K562 (cell line): ENCODE measurements around the gene BCAS3. TPM values are rescaled to one million over a fixed set of nuclear protein-coding genes. Genes with fewer than 3 reads are reported as not detected.

ENCODE experiments used
- ATAC-seq: fragments of 200-7000 bp; cut with Tn5 transposase; 3 replicates; pipeline ENCODE4 v1.9.1; 2020; ENCODE audit warnings: moderate library complexity
- BruUV-seq: library from RNA; stranded (reverse); fragments of 400-500 nt; replicated peaks from 2 replicates; lab custom pipeline; 2021; lab: Mats Ljungman, UMichigan
- CTCF ChIA-PET: fragments of 300-600 bp; formaldehyde crosslinking; extraction: SDS; loops from one replicate; lab custom pipeline; 2021; ENCODE audit warnings: low intra/inter-chr PET ratio; lab: Yijun Ruan, JAX
- POLR2A ChIA-PET: fragments of 300-600, 350-650 bp; sonication (Branson Sonifier 250); formaldehyde crosslinking; extraction: SDS; loops from one replicate; lab custom pipeline; 2021; ENCODE audit warnings: antibody characterized with exemption, inconsistent platforms; lab: Yijun Ruan, JAX
- DNase-seq, 4 experiments: peaks; one replicate each; pipeline versions ENCODE4 v3.0.0 to v3.0.0-alpha.2; 2011 to 2018; ENCODE audit warnings: low spot score in 3 of 4, mixed read lengths in 3 of 4; ENCODE audit errors: extremely low read depth in 1 of 4
- FAIRE-seq: peaks from 2 replicates; lab custom pipeline; 2011; peaks lifted over from hg19 to GRCh38; lab: Jason Lieb, UNC
- H2AFZ ChIP-seq: 2 replicates; pipeline ENCODE4 v1.6.0; 2011; ENCODE audit warnings: low read depth, low read length, control low read depth, inconsistent platforms
- H3K27ac ChIP-seq: fragments of 200-600 bp; 3 replicates; pipeline ENCODE4 v1.8.0; 2011; ENCODE audit warnings: low read depth, mild to moderate bottlenecking, control low read depth, inconsistent platforms, low read length, moderate library complexity, mixed read lengths; ENCODE audit errors: extremely low read depth
- H3K27me3 ChIP-seq, 2 experiments: fragments of 300-600 bp in 1 of 2; 2 replicates in 1 of 2; 3 replicates in 1 of 2; pipeline versions ENCODE4 v1.6.0 to v1.8.0; 2011; ENCODE audit warnings: inconsistent platforms in 2 of 2, low read length in 2 of 2, mild to moderate bottlenecking in 1 of 2, mixed read lengths in 1 of 2, moderate library complexity in 1 of 2; ENCODE audit not compliant: control insufficient read depth in 2 of 2, insufficient read depth in 2 of 2
- H3K36me3 ChIP-seq: fragments of 300-600 bp; 3 replicates; pipeline ENCODE4 v1.8.0; 2011; ENCODE audit warnings: mild to moderate bottlenecking, low read length, inconsistent platforms; ENCODE audit not compliant: control insufficient read depth, insufficient read depth
- H3K4me1 ChIP-seq, 2 experiments: fragments of 200-600 bp in 1 of 2; replicated peaks in 1 of 2; 2 replicates in 1 of 2; 3 replicates in 1 of 2; pipeline versions ENCODE4 v1.5.1 to v1.8.0; 2011; ENCODE audit warnings: inconsistent platforms in 2 of 2, low read length in 2 of 2, mild to moderate bottlenecking in 1 of 2, mixed read lengths in 1 of 2, moderate library complexity in 1 of 2; ENCODE audit not compliant: control insufficient read depth in 2 of 2, insufficient read depth in 2 of 2
- H3K4me2 ChIP-seq: 2 replicates; pipeline ENCODE4 v1.6.1; 2011; ENCODE audit warnings: low read length, control low read depth, inconsistent platforms, mixed read lengths; ENCODE audit not compliant: insufficient read depth
- H3K4me3 ChIP-seq: fragments of 200-600 bp; sonication (generic), shearing (Covaris generic); 2 replicates; pipeline ENCODE4 v1.5.1; 2016; ENCODE audit warnings: control low read depth, inconsistent platforms
- H3K79me2 ChIP-seq: fragments of 200-600 bp; 3 replicates; pipeline ENCODE4 v1.8.0; 2011; ENCODE audit warnings: low read length, inconsistent platforms; ENCODE audit not compliant: control insufficient read depth, insufficient read depth
- H3K9ac ChIP-seq, 2 experiments: 2 replicates each; pipeline versions ENCODE4 v1.6.0 to v1.6.1; 2011; ENCODE audit warnings: low read depth in 2 of 2, low read length in 2 of 2, control low read depth in 1 of 2, inconsistent platforms in 1 of 2, mild to moderate bottlenecking in 1 of 2, mixed read lengths in 1 of 2; ENCODE audit not compliant: insufficient read depth in 1 of 2
- H3K9me1 ChIP-seq: one replicate; pipeline ENCODE4 v1.6.0; 2011; ENCODE audit warnings: inconsistent platforms, mild to moderate bottlenecking, low read length, moderate library complexity; ENCODE audit not compliant: control insufficient read depth, insufficient read depth
- H3K9me3 ChIP-seq: replicated peaks from 2 replicates; pipeline ENCODE4 v1.5.1; 2011; ENCODE audit warnings: low read depth, low read length, inconsistent platforms; ENCODE audit not compliant: control insufficient read depth, insufficient read depth
- H4K20me1 ChIP-seq: replicated peaks from 2 replicates; pipeline ENCODE4 v1.6.1; 2011; ENCODE audit warnings: low read length, inconsistent platforms, mixed read lengths; ENCODE audit not compliant: control insufficient read depth, insufficient read depth
- FOXM1 ChIP-seq, 2 experiments: fragments of 450-650 bp in 1 of 2; sonication (generic) in 1 of 2; formaldehyde crosslinking in 1 of 2; IDR thresholded peaks; 2 replicates each; pipeline versions ENCODE4 v1.6.1 to v1.9.0; 2017 to 2022; ENCODE audit warnings: low read depth in 2 of 2, mild to moderate bottlenecking in 2 of 2, missing genetic modification reagents in 1 of 2, moderate library complexity in 1 of 2
- ZNF12 ChIP-seq: sonication (generic); formaldehyde crosslinking; IDR thresholded peaks from 2 replicates; pipeline ENCODE4 v1.4.0; 2020; ENCODE audit warnings: mild to moderate bottlenecking, missing genetic modification reagents
- ZNF280B ChIP-seq: fragments of 250-450 bp; sonication (Bioruptor Pico); IDR thresholded peaks from 2 replicates; pipeline ENCODE4 v1.5.1; 2021; ENCODE audit warnings: mild to moderate bottlenecking
- ZNF764 ChIP-seq: fragments of 250-450 bp; sonication (Bioruptor Pico); IDR thresholded peaks from 2 replicates; pipeline ENCODE4 v1.4.0; 2020; ENCODE audit warnings: low read depth, mild to moderate bottlenecking, moderate library complexity
- WGBS: fragments of 100-300 bp; shearing (Covaris generic); methylation state at CpG from one replicate; pipeline ENCODE4 v1.1.6; 2016; ENCODE audit warnings: low coverage, mixed read lengths; ENCODE audit not compliant: insufficient coverage; ENCODE audit errors: missing lambda C conversion rate; 5-methylcytosine and 5-hydroxymethylcytosine counted together
- in situ Hi-C: fragments of 300-500 bp; cut with MboI; formaldehyde crosslinking; loops from 4 replicates; pipeline ENCODE4 v1.15.0; 2018; ENCODE audit warnings: inconsistent platforms, mixed read lengths
- intact Hi-C: fragments of 100-400 bp; cut with micrococcal nuclease; formaldehyde crosslinking; loops from 2 replicates; pipeline ENCODE4 v1.14.2; 2022
- polyA plus RNA-seq, 8 experiments: library from polyadenylated mRNA; depleted of rRNA in 4 of 8; stranded (reverse) in 5 of 8; unstranded in 3 of 8; fragments of >200 nt; fragmentation: Nextera tagmentation in 2 of 8; fragmentation: Illumina TruSeq in 1 of 8; extraction: Ambion mirVana in 2 of 8; extraction: Trizol in 1 of 8; gene quantifications; 2 replicates each; pipeline versions ENCODE4 v1.2.1 to v1.2.3, GENCODE V29; 2011 to 2014; ENCODE audit warnings: inconsistent platforms in 1 of 8, missing spikeins in 1 of 8
- total RNA-seq, 7 experiments: library from RNA; depleted of rRNA in 6 of 7; stranded (reverse); fragments of >200 nt in 6 of 7; fragmentation: Illumina TruSeq in 2 of 7; extraction: Trizol in 2 of 7; gene quantifications; 2 replicates each; pipeline versions ENCODE4 v1.2.1 to v1.2.3, GENCODE V29; 2011 to 2021; ENCODE audit warnings: low replicate concordance in 1 of 7

Gene BCAS3
- total and polyA plus RNA-seq, 9 of the 15 experiments (the other 6 are each of a cell fraction or from before 2014, with no cell fraction given) = 1.9 to 5.5 (median 3.5) TPM

- H3K36me3 ChIP-seq = no peaks in the 10 kb centered on the region
- no peak overlapping the region for H3K9ac ChIP-seq
- no peaks in the 10 kb centered on the region for H4K20me1 ChIP-seq
- no peaks in the 10 kb centered on the region for H3K9me1 ChIP-seq
- ChIA-PET POLR2A (no interaction called here), CTCF (no interaction called here)
- BruUV-seq = no TSS peak
- DNase-seq (no peak), ATAC-seq (no peak), FAIRE-seq (no peak)
- H3K27me3 ChIP-seq = peaks cover 0 to 6% of the 10 kb centered on the region in 2 experiments; a peak in 1 of 5 replicates
- H2AFZ ChIP-seq = no peak overlapping the region
- TF ChIP-seq ZNF280B (CRISPR knock-in tag) = no peak
- no peak for TF ChIP-seq ZNF12 (CRISPR knock-in tag)
- no peak for TF ChIP-seq ZNF764 (CRISPR knock-in tag)
- H3K4me3 ChIP-seq = no peak overlapping the region
- no peaks in the 10 kb centered on the region for H3K4me1 ChIP-seq
- H3K4me2 ChIP-seq = no peak overlapping the region
- in situ Hi-C loops = no loop called here
- H3K79me2 ChIP-seq = no peaks in the 10 kb centered on the region
- H3K9me3 ChIP-seq = no peaks in the 10 kb centered on the region
- intact Hi-C loops = no loop called here
- H3K27ac ChIP-seq = no peak overlapping the region
Measured at GRCh38 chr17:60832631-60833030, 155.0 kb downstream of the BCAS3 start.

GRCh38 chr17:60840456-60840855, 162.8 kb downstream of the BCAS3 start:
- Histone ChIP-seq H3K36me3 (no peaks in the 10 kb centered on the region), H3K4me3 (no peak overlapping the region), H3K9me1 (no peaks in the 10 kb centered on the region), H3K79me2 (no peaks in the 10 kb centered on the region), H3K9ac (no peak overlapping the region), H4K20me1 (no peaks in the 10 kb centered on the region), H3K4me1 (no peaks in the 10 kb centered on the region), H3K4me2 (no peak overlapping the region), H2AFZ (no peak overlapping the region), H3K27me3 (peaks cover 0 to 2% of the 10 kb centered on the region in 2 experiments; a peak in 2 of 5 replicates), H3K27ac (no peak overlapping the region), H3K9me3 (no peaks in the 10 kb centered on the region)
- ChIA-PET POLR2A (interaction anchor here (1.0 kb wide), 1 partner anchor 9 kb away, joined by 3 read pairs; no protein-coding TSS in a partner anchor), CTCF (no interaction called here)
- BruUV-seq = no TSS peak
- DNase-seq = no peak
- WGBS = 2% methylated on average over 3 of the region's 3 CpGs
- in situ Hi-C loops (no loop called here), intact Hi-C loops (no loop called here)
- FAIRE-seq = no peak
- ATAC-seq = no peak
- TF ChIP-seq FOXM1 (IDR thresholded peaks at IDR 0.05; ENCODE audit: low read depth) (no peak), FOXM1 (CRISPR knock-in tag; IDR thresholded peaks at IDR 0.05; ENCODE audit: low read depth) (no peak)
